Mesenchymal stem cell (in vitro differentiated cells and primary cell): Measurements from ENCODE around the gene KRTAP8-1.

Source experiments
- DNase-seq: peaks from one replicate; pipeline ENCODE4 v3.0.0-alpha.2; 2013
- H2AFZ ChIP-seq: one replicate; pipeline ENCODE4 v1.6.1; 2013; ENCODE audit warnings: low read depth, mild to moderate bottlenecking, control low read depth, inconsistent platforms, low read length, moderate library complexity
- H2AK5ac ChIP-seq: 2 replicates; pipeline ENCODE4 v1.6.1; 2013; ENCODE audit warnings: low read length, moderate library complexity, mild to moderate bottlenecking, inconsistent platforms; ENCODE audit not compliant: severe bottlenecking
- H2BK120ac ChIP-seq: one replicate; pipeline ENCODE4 v1.6.1; 2013; ENCODE audit warnings: low read depth, mild to moderate bottlenecking, inconsistent platforms, low read length, moderate library complexity
- H2BK12ac ChIP-seq, 2 experiments: one replicate each; pipeline ENCODE4 v1.6.1; 2013; ENCODE audit warnings: inconsistent platforms in 2 of 2, low read length in 2 of 2, mild to moderate bottlenecking in 2 of 2, moderate library complexity in 2 of 2, control low read depth in 1 of 2
- H2BK15ac ChIP-seq: one replicate; pipeline ENCODE4 v1.6.1; 2013; ENCODE audit warnings: mild to moderate bottlenecking, low read depth, inconsistent platforms; ENCODE audit not compliant: poor library complexity, severe bottlenecking
- H2BK5ac ChIP-seq: 2 replicates; pipeline ENCODE4 v1.6.1; 2013; ENCODE audit warnings: low read depth, mild to moderate bottlenecking, low read length, control low read depth, inconsistent platforms; ENCODE audit not compliant: poor library complexity, severe bottlenecking
- H3K14ac ChIP-seq, 2 experiments: one replicate each; pipeline ENCODE4 v1.6.1; 2013; ENCODE audit warnings: inconsistent platforms in 2 of 2, low read length in 2 of 2, control low read depth in 1 of 2, mild to moderate bottlenecking in 1 of 2, moderate library complexity in 1 of 2
- H3K18ac ChIP-seq, 2 experiments: one replicate each; pipeline ENCODE4 v1.6.1; 2013; ENCODE audit warnings: inconsistent platforms in 2 of 2, low read length in 2 of 2, control low read depth in 1 of 2, low read depth in 1 of 2, mild to moderate bottlenecking in 1 of 2
- H3K23ac ChIP-seq, 2 experiments: one replicate each; pipeline ENCODE4 v1.6.1; 2013; ENCODE audit warnings: inconsistent platforms in 2 of 2, low read length in 2 of 2, mild to moderate bottlenecking in 2 of 2, moderate library complexity in 2 of 2, control low read depth in 1 of 2
- H3K27ac ChIP-seq: 2 replicates; pipeline ENCODE4 v1.5.1; 2013; ENCODE audit warnings: mild to moderate bottlenecking, moderate library complexity, low read length, control low read depth, inconsistent platforms; ENCODE audit not compliant: poor library complexity, severe bottlenecking
- H3K27me3 ChIP-seq, 2 experiments: 2 replicates each; pipeline versions ENCODE4 v1.6.1 to v1.7.0; 2013; ENCODE audit warnings: low read length in 2 of 2, mild to moderate bottlenecking in 2 of 2, moderate library complexity in 2 of 2, control low read depth in 1 of 2, inconsistent platforms in 1 of 2; ENCODE audit not compliant: control insufficient read depth in 1 of 2, insufficient read depth in 1 of 2
- H3K36me3 ChIP-seq, 2 experiments: 2 replicates each; pipeline versions ENCODE4 v1.6.1 to v1.7.0; 2013; ENCODE audit warnings: low read length in 2 of 2, control low read depth in 1 of 2, inconsistent platforms in 1 of 2, low read depth in 1 of 2, mild to moderate bottlenecking in 1 of 2; ENCODE audit not compliant: insufficient read depth in 2 of 2, control insufficient read depth in 1 of 2
- H3K4ac ChIP-seq, 2 experiments: one replicate each; pipeline ENCODE4 v1.6.1; 2013; ENCODE audit warnings: inconsistent platforms in 2 of 2, low read length in 2 of 2, mild to moderate bottlenecking in 2 of 2, moderate library complexity in 2 of 2, control low read depth in 1 of 2, low read depth in 1 of 2
- H3K4me1 ChIP-seq: 2 replicates; pipeline ENCODE4 v1.6.1; 2013; ENCODE audit warnings: low read depth, low read length, control low read depth; ENCODE audit not compliant: control insufficient read depth, insufficient read depth
- H3K4me2 ChIP-seq: 2 replicates; pipeline ENCODE4 v1.6.1; 2013; ENCODE audit warnings: low read length, mild to moderate bottlenecking, inconsistent platforms; ENCODE audit not compliant: poor library complexity, severe bottlenecking
- H3K4me3 ChIP-seq, 2 experiments: 2 replicates each; pipeline versions ENCODE4 v1.5.1 to v1.7.0; 2013; ENCODE audit warnings: low read length in 2 of 2, mild to moderate bottlenecking in 2 of 2, control low read depth in 1 of 2, low read depth in 1 of 2; ENCODE audit not compliant: insufficient read depth in 1 of 2
- H3K79me1 ChIP-seq: replicated peaks from 2 replicates; pipeline ENCODE4 v1.6.1; 2013; ENCODE audit warnings: mild to moderate bottlenecking, control low read depth, low read length, inconsistent platforms; ENCODE audit not compliant: poor library complexity, severe bottlenecking
- H3K9ac ChIP-seq: 2 replicates; pipeline ENCODE4 v1.7.0; 2013; ENCODE audit warnings: mild to moderate bottlenecking, low read length, moderate library complexity
- H3K9me3 ChIP-seq: 2 replicates; pipeline ENCODE4 v1.7.0; 2013; ENCODE audit warnings: mild to moderate bottlenecking, low read length; ENCODE audit not compliant: control insufficient read depth
- H4K8ac ChIP-seq: one replicate; pipeline ENCODE4 v1.6.1; 2013; ENCODE audit warnings: inconsistent platforms, mild to moderate bottlenecking, low read length, moderate library complexity
- H4K91ac ChIP-seq: one replicate; pipeline ENCODE4 v1.6.1; 2013; ENCODE audit warnings: mild to moderate bottlenecking, low read length, inconsistent platforms
- WGBS: methylation state at CpG from one replicate; pipeline ENCODE4 v1.1.7; 2013; ENCODE audit warnings: mixed read lengths; 5-methylcytosine and 5-hydroxymethylcytosine counted together

KRTAP8-1 gene

DNA sequence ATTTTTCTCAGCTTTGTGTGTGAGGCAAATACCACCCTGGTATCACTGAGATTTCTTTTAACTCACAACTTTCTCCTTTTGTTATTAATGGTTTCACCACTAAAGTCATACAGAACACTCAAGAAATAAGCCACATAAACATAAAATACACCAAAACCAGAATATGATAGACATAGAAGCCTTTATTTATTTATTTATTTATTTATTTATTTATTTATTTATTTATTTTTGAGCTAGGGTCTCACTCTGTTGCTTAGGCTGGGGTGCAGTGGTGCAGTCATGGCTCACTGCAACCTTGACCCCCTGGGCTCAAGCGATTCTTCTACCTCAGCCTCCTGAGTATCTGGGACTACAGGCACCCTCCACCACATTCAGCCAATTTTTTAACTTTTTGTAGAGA lies 12.5 kb downstream of the KRTAP8-1 start:
- Histone ChIP-seq H3K79me1 (no peaks in the 10 kb centered on the region), H3K23ac (no peak overlapping the region), H2BK12ac (no peak overlapping the region), H3K14ac (no peak overlapping the region), H3K18ac (no peak overlapping the region), H2AK5ac (no peak overlapping the region), H2BK120ac (no peak overlapping the region), H3K9me3 (peaks cover 5% of the 10 kb centered on the region), H3K27me3 (no peaks in the 10 kb centered on the region), H3K4me2 (no peak overlapping the region), H3K4me1 (no peaks in the 10 kb centered on the region), H2BK5ac (no peak overlapping the region), H3K4me3 (no peak overlapping the region), H3K36me3 (no peaks in the 10 kb centered on the region), H3K27ac (no peak overlapping the region), H3K4ac (no peak overlapping the region), H3K9ac (no peak overlapping the region), H2AFZ (no peak overlapping the region), H4K8ac (no peak overlapping the region), H4K91ac (no peak overlapping the region), H2BK15ac (no peak overlapping the region)
- no peak for DNase-seq
- WGBS = 63% methylated on average over 1 of the region's 1 CpG

DNA sequence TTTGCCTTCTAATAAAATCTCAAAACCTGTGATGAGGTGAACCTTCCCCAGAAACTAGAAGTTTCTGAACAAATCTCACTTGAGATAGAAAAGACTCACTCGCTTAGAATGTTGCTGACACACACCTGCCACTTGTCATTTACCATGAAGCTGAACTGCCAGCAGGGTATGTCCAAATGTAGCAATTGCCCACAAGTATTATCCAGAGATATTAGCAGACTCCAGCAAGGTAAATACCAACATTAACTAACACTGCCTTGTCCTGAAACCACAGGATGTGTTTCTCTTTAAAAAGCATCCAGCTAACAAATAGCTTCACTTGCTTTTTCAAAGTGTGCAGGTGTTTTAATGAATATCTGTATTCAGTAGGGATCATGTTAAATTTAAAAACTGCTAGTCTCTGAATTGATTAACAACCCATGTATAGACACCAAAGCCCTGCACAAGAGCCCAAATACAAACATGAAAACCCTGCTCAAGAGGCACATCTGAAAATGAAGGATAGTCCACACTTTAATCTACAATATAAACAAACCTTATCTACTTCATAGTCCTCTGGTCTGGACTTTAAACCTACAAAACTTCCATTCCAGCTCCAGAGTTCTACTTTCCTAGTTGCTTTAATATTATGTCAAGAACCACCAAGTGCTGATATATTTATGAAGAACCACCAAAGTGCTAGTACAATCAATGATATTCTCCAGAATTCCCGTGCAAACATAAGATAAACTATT lies 19.3 kb downstream of the KRTAP8-1 start:
- H3K36me3 ChIP-seq = no peaks in the 10 kb centered on the region
- no peak overlapping the region for H3K18ac ChIP-seq
- 63% methylated on average over 1 of the region's 2 CpGs for WGBS
- no peak overlapping the region for H3K4me3 ChIP-seq
- H3K9ac ChIP-seq = no peak overlapping the region
- no peaks in the 10 kb centered on the region for H3K9me3 ChIP-seq
- H2BK5ac ChIP-seq = no peak overlapping the region
- H3K4me1 ChIP-seq = no peaks in the 10 kb centered on the region
- H3K23ac ChIP-seq = no peak overlapping the region
- H3K4ac ChIP-seq = no peak overlapping the region
- H3K27ac ChIP-seq = no peak overlapping the region
- H3K27me3 ChIP-seq = no peaks in the 10 kb centered on the region
- H2BK120ac ChIP-seq = no peak overlapping the region
- H3K4me2 ChIP-seq = no peak overlapping the region
- no peak overlapping the region for H4K8ac ChIP-seq
- H2BK15ac ChIP-seq = no peak overlapping the region
- H2BK12ac ChIP-seq = no peak overlapping the region
- no peak overlapping the region for H2AFZ ChIP-seq
- H3K14ac ChIP-seq = no peak overlapping the region
- H4K91ac ChIP-seq = no peak overlapping the region
- no peak for DNase-seq
- no peak overlapping the region for H2AK5ac ChIP-seq
- H3K79me1 ChIP-seq = no peaks in the 10 kb centered on the region

DNA sequence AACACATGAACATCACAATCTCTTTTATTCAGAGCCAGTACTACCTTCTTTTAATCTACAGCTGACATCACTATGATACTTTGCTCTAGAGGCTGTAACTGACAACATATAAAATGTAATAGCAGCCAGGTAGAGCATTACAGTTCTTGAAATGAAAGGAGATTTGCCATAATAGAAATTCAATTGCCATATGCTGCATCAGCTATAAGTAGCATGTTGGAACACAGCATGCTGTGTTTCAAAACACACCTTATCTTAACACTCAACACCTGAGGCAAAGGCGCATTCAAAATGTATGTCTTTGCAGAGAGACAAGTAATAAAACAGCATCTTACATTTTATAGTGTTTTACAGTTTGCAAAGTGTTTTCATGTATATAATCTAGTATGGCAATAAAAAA lies 33.8 kb downstream of the KRTAP8-1 start:
- Histone ChIP-seq H3K9ac (no peak overlapping the region), H3K36me3 (no peaks in the 10 kb centered on the region), H3K14ac (no peak overlapping the region), H3K9me3 (peaks cover 8% of the 10 kb centered on the region), H3K4me2 (no peak overlapping the region), H3K79me1 (no peaks in the 10 kb centered on the region), H4K8ac (no peak overlapping the region), H2BK5ac (no peak overlapping the region), H3K4ac (no peak overlapping the region), H2BK12ac (no peak overlapping the region), H2BK15ac (no peak overlapping the region), H4K91ac (no peak overlapping the region), H2AK5ac (no peak overlapping the region), H3K23ac (no peak overlapping the region), H2BK120ac (no peak overlapping the region), H3K4me1 (no peaks in the 10 kb centered on the region), H3K27me3 (no peaks in the 10 kb centered on the region), H3K27ac (no peak overlapping the region), H2AFZ (no peak overlapping the region), H3K18ac (no peak overlapping the region), H3K4me3 (no peak overlapping the region)
- no CpG with 5 or more reads among the region's 1 CpG for WGBS
- DNase-seq = no peak

DNA sequence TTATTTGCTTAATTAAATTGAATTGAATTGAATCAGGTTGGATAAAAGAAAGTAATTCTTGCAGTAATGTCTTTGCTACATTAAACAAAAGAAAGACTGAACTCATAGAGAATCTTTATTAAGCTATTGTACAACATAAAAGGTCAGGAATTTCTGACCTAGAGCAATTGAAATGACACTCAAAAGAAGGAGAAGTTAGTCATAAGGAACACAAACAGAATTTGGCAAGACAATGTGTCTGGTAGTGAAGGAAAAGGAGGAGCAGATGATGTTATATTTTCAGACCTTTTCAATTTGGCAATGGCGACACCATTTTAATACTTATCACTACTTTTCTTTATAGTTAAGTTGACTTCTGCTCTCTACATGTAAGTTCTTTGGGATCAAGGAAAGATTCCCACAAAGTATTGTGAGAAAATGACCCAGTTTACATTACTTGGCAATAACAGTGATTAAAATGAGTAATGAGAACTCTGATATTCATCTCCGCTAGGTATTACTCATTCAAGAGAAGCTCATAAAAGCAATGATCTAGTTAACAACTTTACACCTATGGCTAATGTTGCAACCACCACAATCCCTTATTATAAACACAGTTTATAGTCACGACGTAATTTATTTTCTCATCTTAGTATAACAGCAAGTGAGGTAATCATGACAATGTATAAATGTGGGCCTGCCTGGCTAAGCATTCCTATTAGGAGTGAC lies 43.2 kb downstream of the KRTAP8-1 start:
- WGBS = 89% methylated on average over 1 of the region's 4 CpGs
- Histone ChIP-seq H4K91ac (no peak overlapping the region), H2BK5ac (no peak overlapping the region)

More for the DNA sequence above, 43.2 kb downstream of the KRTAP8-1 start:
- Histone ChIP-seq H3K27ac (no peak overlapping the region), H4K8ac (no peak overlapping the region), H3K4me3 (no peak overlapping the region), H3K4me2 (no peak overlapping the region), H2BK12ac (no peak overlapping the region), H3K9ac (no peak overlapping the region), H3K79me1 (no peaks in the 10 kb centered on the region), H2BK120ac (no peak overlapping the region), H2AFZ (no peak overlapping the region), H3K14ac (no peak overlapping the region), H3K4me1 (no peaks in the 10 kb centered on the region), H3K18ac (no peak overlapping the region), H3K36me3 (no peaks in the 10 kb centered on the region), H3K9me3 (peaks cover 9% of the 10 kb centered on the region), H3K4ac (no peak overlapping the region), H2BK15ac (no peak overlapping the region), H3K27me3 (no peaks in the 10 kb centered on the region), H2AK5ac (no peak overlapping the region), H3K23ac (no peak overlapping the region)
- no peak for DNase-seq
